NCI-H510A treated with DMSO at 0.1 percent for 48 hours (cell line): ENCODE results near the gene CAST.

ENCODE experiments used
- DNase-seq: peaks from one replicate; lab custom pipeline; 2025; lab: John Stamatoyannopoulos, UW

The CAST gene

DNA sequence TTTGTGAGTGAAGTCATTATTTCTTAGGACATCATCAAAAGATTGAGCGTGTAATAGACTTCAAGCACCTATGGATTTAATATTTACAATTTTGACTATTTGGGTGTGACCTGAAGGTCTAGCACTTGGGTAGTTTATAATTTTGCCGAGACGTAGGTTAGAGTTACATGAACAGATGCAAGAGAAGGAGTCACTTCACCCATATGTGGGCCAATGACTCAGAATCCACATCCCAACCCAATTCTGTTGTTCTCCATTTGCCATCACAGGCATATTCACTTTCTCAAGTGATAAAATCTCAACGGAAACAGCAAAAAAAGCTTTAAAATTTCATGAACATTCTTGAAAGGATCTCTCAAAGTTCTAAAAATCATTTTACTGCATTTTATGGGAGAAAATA is 157.6 kb downstream of the CAST start:
- DNase-seq: no peak

DNA sequence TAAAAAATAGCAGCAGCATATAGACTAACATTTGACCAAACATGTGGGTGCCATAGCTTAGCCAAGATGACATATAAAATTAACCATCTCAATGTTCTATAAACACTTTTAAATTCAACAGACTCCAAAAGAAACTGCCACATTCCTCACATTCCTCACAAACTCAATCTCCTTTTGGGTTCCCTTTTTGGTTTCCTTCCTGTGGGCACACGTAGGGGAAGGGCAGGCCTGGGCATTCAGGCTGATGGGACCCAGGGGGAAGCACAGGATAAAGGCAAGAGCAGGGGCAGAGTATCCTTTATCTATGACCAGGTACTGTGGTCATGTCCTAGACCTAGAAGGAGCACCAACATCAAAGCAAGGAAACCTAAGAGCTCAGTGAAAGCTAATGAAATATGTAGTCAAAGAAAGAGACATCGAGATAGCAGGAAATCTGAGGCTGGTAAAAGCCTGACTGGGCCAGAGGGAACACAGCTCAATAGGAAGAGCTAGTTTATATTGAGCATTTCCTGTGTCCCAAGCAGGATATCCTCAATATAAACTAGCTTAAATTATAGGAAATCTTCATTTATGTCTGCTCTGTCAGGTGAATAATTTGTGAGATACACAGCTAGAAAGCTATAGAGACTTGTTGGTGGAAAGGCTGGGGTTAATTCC is 159.2 kb downstream of the CAST start:
- DNase-seq: no peak

DNA sequence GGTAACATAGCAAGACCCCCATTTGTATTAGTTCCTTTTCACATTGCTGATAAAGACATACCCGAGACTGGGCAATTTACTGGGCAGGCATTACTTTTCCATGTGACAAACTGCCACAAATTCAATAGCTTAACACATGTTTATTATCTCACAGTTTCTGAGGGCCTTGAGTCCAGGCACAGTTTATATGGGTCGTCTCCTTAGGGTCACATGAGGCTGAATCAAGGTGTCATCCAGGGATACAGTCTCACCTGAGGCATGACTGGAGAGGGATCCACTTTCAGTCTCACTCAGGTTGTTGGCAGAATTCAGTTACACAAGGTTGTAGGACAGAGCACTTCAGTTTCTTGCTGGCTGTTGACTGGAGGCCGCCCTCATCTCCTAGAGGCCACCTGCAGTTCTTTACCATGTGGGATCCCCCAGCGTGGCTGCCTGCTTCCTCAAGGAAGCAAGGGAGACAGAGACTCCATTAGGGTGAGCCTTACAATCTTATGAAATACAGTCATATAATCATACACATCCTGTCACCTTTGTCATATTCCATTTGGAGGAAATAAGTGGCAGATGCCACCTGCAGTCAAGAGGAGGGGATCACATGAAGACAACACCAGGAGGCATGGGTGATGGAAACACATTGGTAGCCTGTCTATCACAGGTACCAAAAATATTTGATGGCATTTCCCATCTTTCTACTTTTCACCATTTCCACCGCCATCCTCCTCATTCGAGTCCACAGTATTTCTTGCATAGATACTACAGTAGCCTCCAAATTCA is 160.7 kb downstream of the CAST start:
- no peak for DNase-seq

DNA sequence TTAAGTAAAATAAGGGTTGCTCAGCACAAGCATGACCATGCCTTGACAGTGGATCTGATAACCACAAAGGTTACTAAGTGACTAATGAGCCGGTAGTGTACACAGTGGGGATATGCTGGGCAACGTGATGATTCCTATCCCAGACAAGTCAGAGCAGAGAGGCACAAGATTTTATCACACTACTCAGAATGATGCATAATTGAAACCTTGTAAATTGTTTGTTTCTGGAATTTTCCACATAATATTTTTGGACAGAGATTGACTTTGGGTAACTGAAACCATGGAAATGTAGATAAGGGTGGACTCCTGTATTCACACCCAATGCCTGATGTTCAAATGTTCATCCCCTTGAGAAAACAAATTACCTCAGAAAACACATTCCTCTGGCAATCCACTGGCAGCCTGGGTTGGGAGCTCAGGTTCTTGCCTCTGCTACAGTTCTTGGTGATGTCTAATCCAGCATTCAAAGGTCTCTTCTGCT is 161.8 kb downstream of the CAST start:
- no peak for DNase-seq
